HEK293 (cell line): ENCODE data around the gene PDE4D.

Experiments
- CTCF ChIA-PET: fragments of 350-600 bp; formaldehyde crosslinking; extraction: SDS; loops from one replicate; lab custom pipeline; 2021; ENCODE audit warnings: antibody characterized with exemption; lab: Yijun Ruan, JAX
- POLR2A ChIA-PET: fragments of 300-600 bp; formaldehyde crosslinking; extraction: SDS; loops from one replicate; lab custom pipeline; 2020; ENCODE audit warnings: antibody characterized with exemption, inconsistent platforms; lab: Yijun Ruan, JAX
- H3K27ac ChIP-seq: fragments of 200-500 bp; sonication (Bioruptor generic); 2 replicates; pipeline ENCODE4 v1.5.1; 2014; ENCODE audit warnings: low read depth, low read length, control low read depth, inconsistent platforms; ENCODE audit errors: extremely low read depth
- H3K36me3 ChIP-seq, 2 experiments: fragments of 200-500 bp in 1 of 2; sonication (Bioruptor generic) in 1 of 2; 1 replicate in 1 of 2; 2 replicates in 1 of 2; pipeline ENCODE4 v1.5.1; 2014 to 2017; ENCODE audit warnings: inconsistent platforms in 2 of 2, low read length in 2 of 2; ENCODE audit not compliant: control insufficient read depth in 2 of 2, insufficient read depth in 1 of 2
- H3K4me1 ChIP-seq: fragments of 200-500 bp; sonication (Bioruptor generic); 2 replicates; pipeline ENCODE4 v1.5.1; 2014; ENCODE audit warnings: mild to moderate bottlenecking, low read length, inconsistent platforms; ENCODE audit not compliant: control insufficient read depth, insufficient read depth
- H3K4me3 ChIP-seq: 2 replicates; pipeline ENCODE4 v1.5.1; 2011; ENCODE audit warnings: low read depth, mild to moderate bottlenecking, control low read depth, low read length, moderate library complexity
- H3K9me3 ChIP-seq: fragments of 200-500 bp; sonication (Bioruptor generic); 2 replicates; pipeline ENCODE4 v1.5.1; 2014; ENCODE audit warnings: low read depth, low read length, inconsistent platforms; ENCODE audit not compliant: control insufficient read depth, insufficient read depth
- ATF2 ChIP-seq: fragments of 450-650 bp; formaldehyde crosslinking; IDR thresholded peaks from 2 replicates; pipeline ENCODE4 v1.5.1; 2016; ENCODE audit warnings: missing biosample characterization, missing genetic modification characterization, low read depth
- BCL11B ChIP-seq: fragments of 450-650 bp; formaldehyde crosslinking; IDR thresholded peaks from 2 replicates; pipeline ENCODE4 v1.5.1; 2016; ENCODE audit warnings: low read depth, missing biosample characterization, missing genetic modification characterization
- HOXA7 ChIP-seq: sonication (generic); formaldehyde crosslinking; IDR thresholded peaks from 2 replicates; pipeline ENCODE4 v1.8.1; 2022; ENCODE audit warnings: missing genetic modification reagents, borderline replicate concordance
- ZNF114 ChIP-seq: fragments of 450-650 bp; formaldehyde crosslinking; IDR thresholded peaks from 2 replicates; pipeline ENCODE4 v1.5.0; 2017; ENCODE audit warnings: missing biosample characterization, missing genetic modification characterization
- ZNF132 ChIP-seq: fragments of 450-650 bp; formaldehyde crosslinking; IDR thresholded peaks from 2 replicates; pipeline ENCODE4 v1.5.1; 2017; ENCODE audit warnings: missing biosample characterization, missing genetic modification characterization, borderline replicate concordance
- ZNF133 ChIP-seq: fragments of 450-650 bp; formaldehyde crosslinking; IDR thresholded peaks from 2 replicates; pipeline ENCODE4 v1.5.1; 2016; ENCODE audit warnings: missing biosample characterization, missing genetic modification characterization
- ZNF146 ChIP-seq: fragments of 450-650 bp; formaldehyde crosslinking; IDR thresholded peaks from 2 replicates; pipeline ENCODE4 v1.5.1; 2016; ENCODE audit warnings: missing biosample characterization, missing genetic modification characterization
- ZNF157 ChIP-seq: fragments of 450-650 bp; formaldehyde crosslinking; IDR thresholded peaks from 2 replicates; pipeline ENCODE4 v1.5.1; 2016; ENCODE audit warnings: missing biosample characterization, missing genetic modification characterization
- ZNF16 ChIP-seq: fragments of 450-650 bp; formaldehyde crosslinking; IDR thresholded peaks from 2 replicates; pipeline ENCODE4 v1.5.1; 2016; ENCODE audit warnings: low read depth, missing biosample characterization, missing genetic modification characterization
- ZNF274 ChIP-seq, 2 experiments: fragments of 200-500 bp in 1 of 2; fragments of 450-650 bp in 1 of 2; sonication (Bioruptor generic) in 1 of 2; formaldehyde crosslinking in 1 of 2; IDR thresholded peaks; 2 replicates each; pipeline versions ENCODE4 v1.5.1 to v1.6.1; 2014 to 2016; ENCODE audit warnings: borderline replicate concordance in 1 of 2, inconsistent platforms in 1 of 2, low read length in 1 of 2, missing biosample characterization in 1 of 2, missing genetic modification characterization in 1 of 2
- ZNF335 ChIP-seq: fragments of 450-650 bp; formaldehyde crosslinking; conservative IDR thresholded peaks from 2 replicates; pipeline ENCODE4 v1.5.1; 2016; ENCODE audit warnings: missing biosample characterization, missing genetic modification characterization
- ZNF404 ChIP-seq: fragments of 450-650 bp; formaldehyde crosslinking; IDR thresholded peaks from 2 replicates; pipeline ENCODE4 v1.5.1; 2017; ENCODE audit warnings: missing biosample characterization, missing genetic modification characterization
- ZNF596 ChIP-seq: fragments of 450-650 bp; IDR thresholded peaks from 2 replicates; pipeline ENCODE4 v1.5.0; 2018; ENCODE audit warnings: missing biosample characterization, mild to moderate bottlenecking, missing genetic modification characterization, moderate library complexity
- ZNF623 ChIP-seq: fragments of 450-650 bp; formaldehyde crosslinking; IDR thresholded peaks from 2 replicates; pipeline ENCODE4 v1.5.1; 2016; ENCODE audit warnings: missing biosample characterization, missing genetic modification characterization
- ZNF639 ChIP-seq: fragments of 450-650 bp; formaldehyde crosslinking; IDR thresholded peaks from 2 replicates; pipeline ENCODE4 v1.5.1; 2016; ENCODE audit warnings: missing biosample characterization, missing genetic modification characterization
- ZNF843 ChIP-seq: fragments of 450-650 bp; formaldehyde crosslinking; IDR thresholded peaks from 2 replicates; pipeline ENCODE4 v1.5.1; 2016; ENCODE audit warnings: missing biosample characterization, missing genetic modification characterization
- TF ChIP-seq, protein P1 (sequence below): fragments of 450-650 bp; formaldehyde crosslinking; IDR thresholded peaks from 2 replicates; pipeline ENCODE4 v1.5.1; 2017; ENCODE audit warnings: missing biosample characterization, missing genetic modification characterization
- TF ChIP-seq, protein P2 (sequence below): fragments of 450-650 bp; formaldehyde crosslinking; IDR thresholded peaks from 2 replicates; pipeline ENCODE4 v1.5.0; 2017; ENCODE audit warnings: missing biosample characterization, missing genetic modification characterization, borderline replicate concordance
- TF ChIP-seq, protein P3 (sequence below): fragments of 450-650 bp; formaldehyde crosslinking; IDR thresholded peaks from 2 replicates; pipeline ENCODE4 v1.5.1; 2017; ENCODE audit warnings: missing biosample characterization, mild to moderate bottlenecking, missing genetic modification characterization, moderate library complexity
- TF ChIP-seq, protein P4 (sequence below): fragments of 450-650 bp; formaldehyde crosslinking; IDR thresholded peaks from 2 replicates; pipeline ENCODE4 v1.5.1; 2016; ENCODE audit warnings: missing biosample characterization, missing genetic modification characterization, borderline replicate concordance

PDE4D gene

DNA sequence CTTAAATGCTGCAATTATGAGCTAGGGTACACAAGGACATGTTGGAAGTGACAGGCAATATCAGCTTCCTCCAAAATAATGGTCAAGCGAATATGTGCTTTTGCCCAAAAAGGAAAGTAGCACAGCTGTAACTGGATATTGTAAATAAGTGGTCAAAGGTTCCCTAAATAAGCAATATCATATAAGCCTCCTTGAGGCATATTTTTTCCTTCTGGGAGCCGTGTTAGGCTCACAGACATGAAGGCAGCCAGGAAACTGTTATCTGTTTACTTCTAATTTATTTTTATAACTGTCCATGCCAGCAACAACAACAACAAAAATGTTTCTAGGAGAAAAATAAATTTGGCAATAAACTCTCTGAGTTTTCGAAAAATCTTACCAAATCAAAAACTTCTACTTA lies 648.3 kb downstream of the PDE4D start:
- no peak overlapping the region for H3K27ac ChIP-seq
- H3K9me3 ChIP-seq = no peaks in the 10 kb centered on the region
- POLR2A ChIA-PET = no interaction called here
- H3K4me1 ChIP-seq = peaks cover 10% of the 10 kb centered on the region
- no peaks in the 10 kb centered on the region for H3K36me3 ChIP-seq
- CTCF ChIA-PET = interaction anchor here (0.6 kb wide), 2 partner anchors 136 to 199 kb away, joined by 3 to 4 read pairs; no protein-coding TSS in a partner anchor
- no peak overlapping the region for H3K4me3 ChIP-seq
- TF ChIP-seq ZNF843 (tag by site-specific recombination) (no peak), ZNF146 (tag by site-specific recombination) (no peak), ZNF274 (IDR thresholded peaks at IDR 0.05; ENCODE audit: low read length) (no peak), ZNF274 (tag by site-specific recombination; IDR thresholded peaks at IDR 0.05; ENCODE audit: borderline replicate concordance) (no peak), ZNF639 (tag by site-specific recombination) (no peak), ZNF16 (tag by site-specific recombination) (no peak), ZNF133 (tag by site-specific recombination) (no peak), ZNF623 (no peak), ZNF596 (tag by site-specific recombination) (no peak), ZNF404 (tag by site-specific recombination) (no peak), ATF2 (no peak), ZNF157 (tag by site-specific recombination) (no peak), ZNF335 (0 out of 2 replicates have a peak, but pooled peaks have one; percentile 24)
- TF ChIP-seq, protein P1, sequence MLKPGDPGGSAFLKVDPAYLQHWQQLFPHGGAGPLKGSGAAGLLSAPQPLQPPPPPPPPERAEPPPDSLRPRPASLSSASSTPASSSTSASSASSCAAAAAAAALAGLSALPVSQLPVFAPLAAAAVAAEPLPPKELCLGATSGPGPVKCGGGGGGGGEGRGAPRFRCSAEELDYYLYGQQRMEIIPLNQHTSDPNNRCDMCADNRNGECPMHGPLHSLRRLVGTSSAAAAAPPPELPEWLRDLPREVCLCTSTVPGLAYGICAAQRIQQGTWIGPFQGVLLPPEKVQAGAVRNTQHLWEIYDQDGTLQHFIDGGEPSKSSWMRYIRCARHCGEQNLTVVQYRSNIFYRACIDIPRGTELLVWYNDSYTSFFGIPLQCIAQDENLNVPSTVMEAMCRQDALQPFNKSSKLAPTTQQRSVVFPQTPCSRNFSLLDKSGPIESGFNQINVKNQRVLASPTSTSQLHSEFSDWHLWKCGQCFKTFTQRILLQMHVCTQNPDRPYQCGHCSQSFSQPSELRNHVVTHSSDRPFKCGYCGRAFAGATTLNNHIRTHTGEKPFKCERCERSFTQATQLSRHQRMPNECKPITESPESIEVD (tag by site-specific recombination) = 0 out of 2 replicates have a peak, but pooled peaks have one; percentile 16
- TF ChIP-seq, protein P2, sequence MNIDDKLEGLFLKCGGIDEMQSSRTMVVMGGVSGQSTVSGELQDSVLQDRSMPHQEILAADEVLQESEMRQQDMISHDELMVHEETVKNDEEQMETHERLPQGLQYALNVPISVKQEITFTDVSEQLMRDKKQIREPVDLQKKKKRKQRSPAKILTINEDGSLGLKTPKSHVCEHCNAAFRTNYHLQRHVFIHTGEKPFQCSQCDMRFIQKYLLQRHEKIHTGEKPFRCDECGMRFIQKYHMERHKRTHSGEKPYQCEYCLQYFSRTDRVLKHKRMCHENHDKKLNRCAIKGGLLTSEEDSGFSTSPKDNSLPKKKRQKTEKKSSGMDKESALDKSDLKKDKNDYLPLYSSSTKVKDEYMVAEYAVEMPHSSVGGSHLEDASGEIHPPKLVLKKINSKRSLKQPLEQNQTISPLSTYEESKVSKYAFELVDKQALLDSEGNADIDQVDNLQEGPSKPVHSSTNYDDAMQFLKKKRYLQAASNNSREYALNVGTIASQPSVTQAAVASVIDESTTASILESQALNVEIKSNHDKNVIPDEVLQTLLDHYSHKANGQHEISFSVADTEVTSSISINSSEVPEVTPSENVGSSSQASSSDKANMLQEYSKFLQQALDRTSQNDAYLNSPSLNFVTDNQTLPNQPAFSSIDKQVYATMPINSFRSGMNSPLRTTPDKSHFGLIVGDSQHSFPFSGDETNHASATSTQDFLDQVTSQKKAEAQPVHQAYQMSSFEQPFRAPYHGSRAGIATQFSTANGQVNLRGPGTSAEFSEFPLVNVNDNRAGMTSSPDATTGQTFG (tag by site-specific recombination) = no peak
- TF ChIP-seq, all 188 proteins: peak for 2

- Histone ChIP-seq H3K9me3 (no peaks in the 10 kb centered on the region), H3K27ac (no peak overlapping the region), H3K4me1 (peaks cover 14% of the 10 kb centered on the region), H3K4me3 (no peak overlapping the region), H3K36me3 (no peaks in the 10 kb centered on the region)
- TF ChIP-seq ZNF146 (tag by site-specific recombination) (no peak), BCL11B (tag by site-specific recombination) (no peak), ZNF114 (tag by site-specific recombination) (no peak), ZNF132 (tag by site-specific recombination) (no peak), HOXA7 (no peak)
- TF ChIP-seq, protein P3, sequence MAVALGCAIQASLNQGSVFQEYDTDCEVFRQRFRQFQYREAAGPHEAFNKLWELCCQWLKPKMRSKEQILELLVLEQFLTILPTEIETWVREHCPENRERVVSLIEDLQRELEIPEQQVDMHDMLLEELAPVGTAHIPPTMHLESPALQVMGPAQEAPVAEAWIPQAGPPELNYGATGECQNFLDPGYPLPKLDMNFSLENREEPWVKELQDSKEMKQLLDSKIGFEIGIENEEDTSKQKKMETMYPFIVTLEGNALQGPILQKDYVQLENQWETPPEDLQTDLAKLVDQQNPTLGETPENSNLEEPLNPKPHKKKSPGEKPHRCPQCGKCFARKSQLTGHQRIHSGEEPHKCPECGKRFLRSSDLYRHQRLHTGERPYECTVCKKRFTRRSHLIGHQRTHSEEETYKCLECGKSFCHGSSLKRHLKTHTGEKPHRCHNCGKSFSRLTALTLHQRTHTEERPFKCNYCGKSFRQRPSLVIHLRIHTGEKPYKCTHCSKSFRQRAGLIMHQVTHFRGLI (tag by site-specific recombination) = no peak
- TF ChIP-seq, protein P4, sequence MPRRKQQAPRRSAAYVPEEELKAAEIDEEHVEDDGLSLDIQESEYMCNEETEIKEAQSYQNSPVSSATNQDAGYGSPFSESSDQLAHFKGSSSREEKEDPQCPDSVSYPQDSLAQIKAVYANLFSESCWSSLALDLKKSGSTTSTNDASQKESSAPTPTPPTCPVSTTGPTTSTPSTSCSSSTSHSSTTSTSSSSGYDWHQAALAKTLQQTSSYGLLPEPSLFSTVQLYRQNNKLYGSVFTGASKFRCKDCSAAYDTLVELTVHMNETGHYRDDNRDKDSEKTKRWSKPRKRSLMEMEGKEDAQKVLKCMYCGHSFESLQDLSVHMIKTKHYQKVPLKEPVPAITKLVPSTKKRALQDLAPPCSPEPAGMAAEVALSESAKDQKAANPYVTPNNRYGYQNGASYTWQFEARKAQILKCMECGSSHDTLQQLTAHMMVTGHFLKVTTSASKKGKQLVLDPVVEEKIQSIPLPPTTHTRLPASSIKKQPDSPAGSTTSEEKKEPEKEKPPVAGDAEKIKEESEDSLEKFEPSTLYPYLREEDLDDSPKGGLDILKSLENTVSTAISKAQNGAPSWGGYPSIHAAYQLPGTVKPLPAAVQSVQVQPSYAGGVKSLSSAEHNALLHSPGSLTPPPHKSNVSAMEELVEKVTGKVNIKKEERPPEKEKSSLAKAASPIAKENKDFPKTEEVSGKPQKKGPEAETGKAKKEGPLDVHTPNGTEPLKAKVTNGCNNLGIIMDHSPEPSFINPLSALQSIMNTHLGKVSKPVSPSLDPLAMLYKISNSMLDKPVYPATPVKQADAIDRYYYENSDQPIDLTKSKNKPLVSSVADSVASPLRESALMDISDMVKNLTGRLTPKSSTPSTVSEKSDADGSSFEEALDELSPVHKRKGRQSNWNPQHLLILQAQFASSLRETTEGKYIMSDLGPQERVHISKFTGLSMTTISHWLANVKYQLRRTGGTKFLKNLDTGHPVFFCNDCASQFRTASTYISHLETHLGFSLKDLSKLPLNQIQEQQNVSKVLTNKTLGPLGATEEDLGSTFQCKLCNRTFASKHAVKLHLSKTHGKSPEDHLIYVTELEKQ (tag by site-specific recombination) = no peak
- ChIA-PET POLR2A (no interaction called here), CTCF (interaction anchor here (1.1 kb wide), 1 partner anchor 19 kb away, joined by 3 read pairs; no protein-coding TSS in a partner anchor)
Measured at GRCh38 chr5:59241552-59241951, 652.0 kb downstream of the PDE4D start.
